Measurements from ENCODE around the gene DENND10. TPM values are rescaled to one million over a fixed set of nuclear protein-coding genes. Genes with fewer than 3 reads are reported as not detected.
A peak's percentile ranks its signal among the peaks of the same experiment; 100 is the strongest.
"Not testable (repeated sequence)": the region's sequence is repeated elsewhere in the genome, so short reads cannot be mapped to it uniquely, and the experiment has no call there.

Gene DENND10
- total RNA-seq, 3 donors from 2014 or later = 12.7 to 15.3 (median 13.8) TPM

DNA sequence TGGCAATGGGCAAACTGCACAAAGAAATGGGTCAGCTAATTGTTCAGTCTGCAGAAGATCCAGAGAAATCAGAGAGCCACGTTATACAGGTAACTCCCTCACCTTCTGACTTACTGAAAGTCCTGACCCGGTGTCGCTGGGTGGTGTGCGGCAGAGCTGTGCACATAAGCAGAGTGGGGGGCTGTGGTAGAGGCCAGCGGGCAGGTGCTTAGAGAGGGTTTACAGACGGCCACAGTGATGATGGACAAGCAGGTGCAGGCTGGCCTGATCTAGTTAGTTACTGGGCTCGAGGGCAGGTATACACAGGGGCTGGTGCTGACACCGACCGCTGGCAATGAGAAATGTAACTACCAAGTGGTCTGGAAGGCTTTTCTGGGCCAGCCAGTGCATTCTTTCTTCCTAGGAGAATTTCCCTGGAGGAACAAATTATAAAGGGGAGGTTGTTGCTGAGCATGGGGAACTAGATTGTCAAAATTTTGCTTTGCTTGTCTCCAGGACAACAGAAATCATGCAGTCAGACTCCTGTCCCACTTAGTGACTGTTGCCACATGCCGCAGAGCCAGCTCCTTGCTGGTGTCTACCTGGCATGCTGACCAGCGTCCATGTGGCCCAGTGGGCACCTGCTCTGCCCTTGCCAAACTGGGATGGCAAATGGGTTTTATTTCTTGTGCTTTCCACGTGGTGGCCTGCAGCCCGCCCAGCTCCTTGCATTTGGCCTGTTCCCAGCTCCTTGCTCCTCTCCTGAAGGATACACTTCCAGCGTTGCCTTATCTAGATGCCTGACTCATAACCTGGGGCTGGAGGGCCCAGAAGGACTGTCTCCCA is 28.8 kb downstream of the DENND10 start:
- no peak for ATAC-seq
- peak overlapping the region; percentile 81 for H3K4me3 Mint-ChIP-seq

DNA sequence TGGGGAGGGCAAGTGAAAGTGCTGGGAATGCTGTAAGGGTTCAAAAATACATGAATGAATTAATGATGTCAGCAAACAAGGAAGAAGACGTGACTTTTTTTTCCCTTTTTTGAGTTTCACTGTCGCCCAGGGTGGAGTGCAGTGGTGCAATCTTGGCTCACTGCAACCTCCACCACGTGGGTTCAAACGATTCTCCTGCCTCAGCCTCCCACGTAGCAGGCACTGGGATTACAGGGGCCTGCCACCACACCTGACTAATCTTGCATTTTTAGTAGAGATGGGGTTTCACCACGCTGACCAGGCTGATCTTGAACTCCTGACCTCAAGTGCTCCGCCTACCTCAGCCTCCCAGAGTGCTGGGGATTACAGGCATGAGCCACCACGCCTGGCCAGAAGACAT is 30.0 kb downstream of the DENND10 start:
- H3K4me3 Mint-ChIP-seq = no peak overlapping the region
- DNase-seq (no peak), ATAC-seq (no peak)
- peaks cover 45% of the 10 kb centered on the region for H3K4me1 Mint-ChIP-seq (ENCODE audit: low read depth)
- H3K36me3 Mint-ChIP-seq (ENCODE audit: insufficient read depth) = peaks cover 33% of the 10 kb centered on the region
- no peaks in the 10 kb centered on the region for H3K27me3 Mint-ChIP-seq (ENCODE audit: low read depth)
- no peaks in the 10 kb centered on the region for H3K9me3 Mint-ChIP-seq

More for the DNA sequence above, 28.8 kb downstream of the DENND10 start:
- Mint-ChIP-seq H3K27me3 (ENCODE audit: low read depth) (no peaks in the 10 kb centered on the region), H3K9me3 (no peaks in the 10 kb centered on the region), H3K4me1 (ENCODE audit: low read depth) (peaks cover 45% of the 10 kb centered on the region), H3K36me3 (ENCODE audit: insufficient read depth) (peaks cover 35% of the 10 kb centered on the region)
- no peak for DNase-seq

DNA sequence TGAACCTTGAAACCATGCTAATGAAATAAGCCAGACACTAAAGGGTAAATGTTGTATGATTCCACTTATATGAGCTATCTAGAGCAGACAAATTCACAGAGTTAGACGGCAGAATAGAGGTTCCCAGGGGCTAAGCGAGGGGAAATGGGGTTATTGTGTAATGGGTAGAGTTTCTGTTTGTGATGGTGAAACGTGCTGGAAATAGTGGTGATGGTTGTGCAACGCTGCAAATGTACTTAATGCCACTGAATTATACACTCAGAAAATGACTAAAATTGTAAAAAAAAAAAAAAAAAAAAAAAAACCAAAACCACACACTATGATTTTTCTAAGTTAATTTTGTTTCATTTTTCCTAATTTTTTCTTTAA is 31.6 kb downstream of the DENND10 start:
- H3K9me3 Mint-ChIP-seq = no peaks in the 10 kb centered on the region
- no peak for ATAC-seq
- peaks cover 38% of the 10 kb centered on the region for H3K4me1 Mint-ChIP-seq (ENCODE audit: low read depth)
- DNase-seq = no peak
- peaks cover 26% of the 10 kb centered on the region for H3K36me3 Mint-ChIP-seq (ENCODE audit: insufficient read depth)
- H3K4me3 Mint-ChIP-seq = no peak overlapping the region
- no peaks in the 10 kb centered on the region for H3K27me3 Mint-ChIP-seq (ENCODE audit: low read depth)

DNA sequence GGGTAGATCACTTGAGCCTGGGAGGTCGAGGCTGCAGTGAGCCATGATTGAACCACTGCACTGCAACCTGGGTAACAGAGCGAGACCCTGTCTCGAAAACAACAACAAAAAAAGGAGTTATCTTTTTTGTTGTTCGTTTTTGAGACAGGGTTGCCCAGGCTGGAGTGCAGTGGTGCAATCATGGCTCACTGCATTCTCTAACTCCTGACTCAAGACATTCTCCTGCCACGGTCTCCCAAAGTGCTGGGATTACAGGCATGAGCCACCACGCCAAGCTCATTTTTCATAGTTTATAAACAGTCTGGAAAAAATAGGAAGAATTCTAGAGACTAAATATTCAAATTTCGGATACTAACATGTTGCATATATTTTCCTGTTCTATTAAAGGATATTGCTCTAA is 32.2 kb downstream of the DENND10 start:
- ATAC-seq (no peak), DNase-seq (no peak)
- Mint-ChIP-seq H3K4me3 (no peak overlapping the region), H3K27me3 (ENCODE audit: low read depth) (no peaks in the 10 kb centered on the region), H3K36me3 (ENCODE audit: insufficient read depth) (peaks cover 21% of the 10 kb centered on the region), H3K4me1 (ENCODE audit: low read depth) (peaks cover 32% of the 10 kb centered on the region), H3K9me3 (no peaks in the 10 kb centered on the region)

DNA sequence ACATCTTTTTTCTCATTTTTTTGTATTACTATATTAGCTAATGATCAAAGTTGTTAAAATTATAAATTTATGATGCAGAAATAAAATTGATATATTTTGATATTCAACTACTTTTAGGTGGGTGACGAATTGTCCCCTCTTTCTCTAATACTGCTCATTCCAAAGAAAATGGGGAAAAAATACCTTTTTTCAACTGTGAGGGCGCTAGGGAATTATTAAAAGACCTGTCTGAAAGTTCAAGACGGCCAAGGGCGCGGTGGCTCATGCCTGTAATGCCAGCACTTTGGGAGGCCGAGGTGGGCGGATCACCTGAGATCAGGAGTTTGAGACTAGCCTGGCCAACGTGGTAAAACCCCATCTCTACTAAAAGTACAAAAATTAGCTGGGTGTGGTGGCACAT is 34.0 kb downstream of the DENND10 start:
- not testable (repeated sequence) for H3K27me3 Mint-ChIP-seq (ENCODE audit: low read depth); ATAC-seq; H3K4me3 Mint-ChIP-seq; DNase-seq; H3K9me3 Mint-ChIP-seq
- H3K36me3 Mint-ChIP-seq (ENCODE audit: insufficient read depth) = peaks cover 17% of the 10 kb centered on the region
- H3K4me1 Mint-ChIP-seq (ENCODE audit: low read depth) = peaks cover 17% of the 10 kb centered on the region

DNA sequence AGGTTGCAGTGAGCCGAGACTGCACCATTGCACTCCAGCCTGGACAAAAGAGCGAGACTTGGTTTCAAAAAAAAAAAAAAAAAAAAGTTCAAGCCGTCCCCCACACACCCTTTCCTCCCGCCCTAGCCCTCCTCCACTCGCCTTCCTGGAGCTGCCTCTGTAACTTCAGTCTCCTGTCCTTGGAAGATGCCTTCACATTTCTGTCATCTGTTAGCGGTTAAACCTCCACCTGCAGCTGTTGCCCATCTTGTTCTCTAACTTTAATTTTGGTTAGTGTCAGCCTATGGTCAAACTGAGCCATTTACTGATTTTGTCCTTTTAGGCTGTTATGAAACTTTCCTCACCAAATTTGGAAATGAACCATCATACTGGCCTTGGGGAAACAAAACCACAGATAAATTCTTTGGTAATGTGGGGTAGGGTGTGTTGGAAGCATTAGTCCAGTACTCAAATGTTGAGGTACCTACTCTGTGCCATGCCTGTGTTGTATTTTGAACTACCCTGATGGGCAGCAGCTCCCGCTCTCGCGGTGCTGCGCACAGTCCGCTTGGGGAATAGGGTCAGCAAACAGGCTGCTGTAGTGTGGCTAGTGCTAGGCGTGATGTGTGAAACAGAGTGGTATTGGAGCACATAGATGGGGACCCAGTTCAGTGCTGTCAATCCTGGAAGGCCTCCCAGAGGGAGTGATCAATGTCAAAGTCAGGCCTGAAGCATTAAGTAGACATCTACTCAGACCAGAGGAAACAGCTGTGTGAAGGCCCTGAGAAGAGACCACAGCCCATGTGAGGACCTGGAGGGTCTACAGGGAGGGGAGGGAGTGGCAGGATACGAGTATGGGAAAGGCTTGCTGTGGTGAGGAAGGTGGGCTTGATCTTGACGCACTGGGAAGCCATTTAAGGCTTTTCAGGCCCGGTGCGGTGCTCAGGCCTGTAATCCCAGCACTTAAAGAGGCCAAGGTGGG is 34.7 kb downstream of the DENND10 start:
- DNase-seq (no peak), ATAC-seq (no peak)
- Mint-ChIP-seq H3K4me1 (ENCODE audit: low read depth) (peaks cover 11% of the 10 kb centered on the region), H3K4me3 (no peak overlapping the region), H3K36me3 (ENCODE audit: insufficient read depth) (peaks cover 19% of the 10 kb centered on the region), H3K9me3 (no peaks in the 10 kb centered on the region), H3K27me3 (ENCODE audit: low read depth) (no peaks in the 10 kb centered on the region)

DNA sequence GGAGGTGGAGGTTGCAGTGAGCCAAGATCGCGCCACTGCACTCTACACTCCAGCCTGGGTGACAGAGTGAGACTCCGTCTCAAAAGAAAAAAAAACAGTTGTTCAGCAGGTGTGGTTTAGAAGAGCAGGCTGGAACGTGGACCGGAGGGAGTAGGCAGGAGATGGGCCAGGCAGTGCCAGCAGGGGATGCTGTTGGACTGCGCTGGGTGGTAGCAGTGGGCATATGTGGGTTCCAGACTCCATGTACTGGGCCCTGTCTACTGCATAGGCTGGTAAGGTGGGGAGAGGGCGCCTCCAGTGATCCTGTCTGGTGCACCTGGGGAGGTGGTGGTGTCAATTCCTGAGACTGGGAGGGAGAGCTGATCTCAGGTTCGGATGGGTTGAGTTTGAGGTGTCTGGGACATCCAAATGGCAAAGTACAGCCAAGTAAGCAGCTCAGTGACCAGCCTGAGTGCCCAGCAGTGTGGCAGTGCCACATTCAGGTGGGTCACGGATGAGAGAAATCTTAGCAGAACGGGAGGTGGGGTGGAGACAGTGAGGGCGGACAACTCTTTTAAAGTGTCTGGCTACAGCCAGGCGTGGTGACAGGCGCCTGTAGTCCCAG is 35.7 kb downstream of the DENND10 start:
- ATAC-seq (peak; percentile 51 to 71), DNase-seq (peak; percentile 51)
- H3K4me1 Mint-ChIP-seq (ENCODE audit: low read depth) = peaks cover 6% of the 10 kb centered on the region
- no peaks in the 10 kb centered on the region for H3K9me3 Mint-ChIP-seq
- peaks cover 19% of the 10 kb centered on the region for H3K36me3 Mint-ChIP-seq (ENCODE audit: insufficient read depth)
- H3K4me3 Mint-ChIP-seq = no peak overlapping the region
- no peaks in the 10 kb centered on the region for H3K27me3 Mint-ChIP-seq (ENCODE audit: low read depth)

DNA sequence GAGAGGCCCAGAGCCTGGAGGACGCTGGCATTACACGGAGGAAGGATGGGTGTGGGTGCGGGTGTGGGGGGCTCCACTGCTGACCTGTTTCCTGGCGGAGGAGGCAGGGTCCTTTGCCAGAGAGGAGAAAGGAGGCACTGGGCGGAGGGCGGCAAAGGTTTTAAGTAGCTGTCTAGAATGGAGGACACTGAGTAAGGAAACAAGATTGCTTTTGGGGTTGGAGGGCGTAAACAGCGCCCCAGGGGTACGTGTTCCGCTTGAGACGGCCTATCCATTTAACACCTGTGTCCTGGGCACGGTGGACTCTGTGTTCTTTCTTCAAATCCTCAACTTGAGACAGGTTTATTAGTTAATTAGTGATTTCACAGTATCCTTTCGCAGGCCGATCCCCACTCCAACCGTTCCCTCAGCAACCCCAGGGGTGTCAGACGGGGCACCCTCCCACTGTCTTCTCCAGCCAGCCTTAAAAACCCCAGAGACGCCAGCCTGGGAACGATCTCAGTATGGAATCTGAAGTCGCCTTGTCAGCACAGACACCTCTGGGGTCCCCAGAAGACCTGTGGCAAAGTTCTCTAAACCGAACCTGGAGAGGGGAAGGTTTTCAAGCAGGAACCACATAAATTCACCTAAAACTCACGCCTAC is 36.8 kb downstream of the DENND10 start:
- no peak for DNase-seq
- ATAC-seq = no peak
- H3K27me3 Mint-ChIP-seq (ENCODE audit: low read depth) = no peaks in the 10 kb centered on the region
- no peak overlapping the region for H3K4me3 Mint-ChIP-seq
- H3K4me1 Mint-ChIP-seq (ENCODE audit: low read depth) = no peaks in the 10 kb centered on the region
- H3K9me3 Mint-ChIP-seq = no peaks in the 10 kb centered on the region
- H3K36me3 Mint-ChIP-seq (ENCODE audit: insufficient read depth) = peaks cover 16% of the 10 kb centered on the region

DNA sequence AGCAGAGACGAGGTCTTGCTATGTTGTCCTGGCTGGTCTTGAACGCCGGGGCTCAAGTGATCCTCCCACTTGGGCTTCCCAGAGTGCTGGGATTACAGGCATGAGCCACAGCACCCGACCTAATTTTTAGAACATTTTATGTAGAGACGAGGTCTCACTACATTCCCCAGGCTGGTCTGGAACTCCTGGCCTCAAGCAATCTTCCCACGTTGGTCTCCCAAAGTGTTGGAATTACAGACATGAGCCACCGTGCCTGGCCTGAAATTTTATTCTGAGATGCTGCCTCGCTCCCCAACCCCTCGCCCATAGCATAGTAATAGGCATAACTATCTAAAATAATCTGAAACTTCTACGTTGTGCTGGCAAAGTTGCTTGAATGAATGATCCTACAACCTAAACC is 39.7 kb downstream of the DENND10 start:
- H3K27me3 Mint-ChIP-seq (ENCODE audit: low read depth) = no peaks in the 10 kb centered on the region
- no peak for ATAC-seq
- H3K4me1 Mint-ChIP-seq (ENCODE audit: low read depth) = no peaks in the 10 kb centered on the region
- peaks cover 14% of the 10 kb centered on the region for H3K36me3 Mint-ChIP-seq (ENCODE audit: insufficient read depth)
- H3K9me3 Mint-ChIP-seq = no peaks in the 10 kb centered on the region
- H3K4me3 Mint-ChIP-seq = no peak overlapping the region
- no peak for DNase-seq

DNA sequence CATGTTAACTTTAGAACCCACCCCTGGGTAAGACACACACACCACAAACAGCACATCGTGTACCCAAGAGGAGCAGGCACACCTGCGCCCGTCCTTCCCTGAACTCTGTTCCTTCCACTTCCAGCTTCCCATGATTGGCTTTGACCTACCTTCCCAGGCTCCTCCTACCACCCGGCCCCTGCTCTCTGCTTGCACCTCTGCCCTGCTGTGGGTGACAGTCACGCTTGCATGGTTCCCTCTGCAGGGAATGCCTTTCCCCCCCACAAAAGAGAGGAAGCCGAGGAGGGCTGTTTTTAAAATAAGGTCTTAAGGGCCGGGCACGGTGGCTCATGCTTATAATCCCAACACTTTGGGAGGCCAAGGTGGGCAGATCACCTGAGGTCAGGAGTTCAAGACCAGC is 45.2 kb downstream of the DENND10 start:
- Mint-ChIP-seq H3K9me3 (no peaks in the 10 kb centered on the region), H3K36me3 (ENCODE audit: insufficient read depth) (peaks cover 19% of the 10 kb centered on the region), H3K27me3 (ENCODE audit: low read depth) (no peaks in the 10 kb centered on the region), H3K4me3 (no peak overlapping the region), H3K4me1 (ENCODE audit: low read depth) (no peaks in the 10 kb centered on the region)
- ATAC-seq (no peak), DNase-seq (no peak)

DNA sequence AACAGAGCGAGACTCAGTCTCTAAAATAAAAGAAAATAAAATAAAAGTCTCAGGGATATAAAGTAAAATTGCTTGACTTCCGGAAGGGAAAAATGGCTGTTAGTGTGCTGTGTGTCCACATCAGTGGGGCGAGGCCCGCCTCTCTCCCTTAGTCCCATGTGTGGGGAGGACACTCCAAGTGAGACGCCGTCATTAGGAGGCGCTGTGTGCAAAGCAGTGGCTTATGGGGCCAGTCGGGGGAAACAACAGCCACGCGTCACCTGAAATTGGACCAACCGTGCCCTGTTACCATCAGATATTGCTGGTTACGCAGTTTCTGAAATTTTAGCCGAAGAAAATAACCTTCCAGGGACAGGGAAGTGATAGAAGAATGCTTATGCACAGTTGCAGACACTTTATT is 45.8 kb downstream of the DENND10 start:
- Mint-ChIP-seq H3K4me1 (ENCODE audit: low read depth) (no peaks in the 10 kb centered on the region), H3K27me3 (ENCODE audit: low read depth) (no peaks in the 10 kb centered on the region), H3K36me3 (ENCODE audit: insufficient read depth) (peaks cover 19% of the 10 kb centered on the region), H3K4me3 (no peak overlapping the region), H3K9me3 (no peaks in the 10 kb centered on the region)
- ATAC-seq = no peak
- DNase-seq = no peak

DNA sequence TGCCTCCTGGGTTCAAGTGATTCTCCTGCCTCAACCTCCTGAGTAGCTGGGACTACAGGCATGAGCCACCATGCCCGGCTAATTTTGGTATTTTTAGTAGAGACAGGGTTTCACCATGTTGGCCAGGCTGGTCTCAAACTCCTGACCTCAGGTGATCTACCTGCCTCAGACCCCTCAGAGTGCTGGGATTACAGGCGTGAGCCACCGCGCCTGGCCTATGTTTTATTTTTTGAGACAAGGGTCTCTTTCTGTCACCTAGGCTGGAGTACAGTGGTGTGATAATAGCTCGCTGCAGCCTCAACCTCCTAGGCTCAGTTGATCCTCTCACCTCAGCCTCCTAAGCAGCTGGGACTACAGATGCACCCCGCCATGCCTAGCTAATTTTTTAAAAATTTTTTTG is 47.7 kb downstream of the DENND10 start:
- not testable (repeated sequence) for DNase-seq; H3K4me1 Mint-ChIP-seq (ENCODE audit: low read depth); H3K4me3 Mint-ChIP-seq; ATAC-seq; H3K27me3 Mint-ChIP-seq (ENCODE audit: low read depth); H3K9me3 Mint-ChIP-seq
- H3K36me3 Mint-ChIP-seq (ENCODE audit: insufficient read depth) = peaks cover 32% of the 10 kb centered on the region

DNA sequence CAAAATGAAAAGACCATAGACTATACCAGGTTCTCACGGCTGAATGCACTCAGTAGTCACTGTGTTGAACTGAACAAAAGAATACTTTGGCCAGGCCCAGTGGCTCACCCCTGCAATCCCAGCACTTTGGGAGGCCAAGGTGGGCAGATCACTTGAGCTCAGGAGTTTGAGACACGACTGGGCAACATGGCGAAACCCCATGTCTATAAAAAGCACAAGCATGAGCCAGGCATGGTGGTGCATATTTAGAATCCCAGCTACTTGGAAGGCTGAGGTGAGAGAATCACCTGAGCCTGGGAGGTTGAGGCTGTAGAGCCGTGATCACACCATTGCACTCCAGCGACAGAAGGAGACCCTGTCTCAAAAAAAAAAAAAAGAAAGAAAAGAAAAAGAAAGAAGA is 49.1 kb downstream of the DENND10 start:
- H3K36me3 Mint-ChIP-seq (ENCODE audit: insufficient read depth) = peaks cover 40% of the 10 kb centered on the region
- no peaks in the 10 kb centered on the region for H3K9me3 Mint-ChIP-seq
- H3K27me3 Mint-ChIP-seq (ENCODE audit: low read depth) = no peaks in the 10 kb centered on the region
- no peak for ATAC-seq
- no peak overlapping the region for H3K4me3 Mint-ChIP-seq
- no peak for DNase-seq
- H3K4me1 Mint-ChIP-seq (ENCODE audit: low read depth) = no peaks in the 10 kb centered on the region

DNA sequence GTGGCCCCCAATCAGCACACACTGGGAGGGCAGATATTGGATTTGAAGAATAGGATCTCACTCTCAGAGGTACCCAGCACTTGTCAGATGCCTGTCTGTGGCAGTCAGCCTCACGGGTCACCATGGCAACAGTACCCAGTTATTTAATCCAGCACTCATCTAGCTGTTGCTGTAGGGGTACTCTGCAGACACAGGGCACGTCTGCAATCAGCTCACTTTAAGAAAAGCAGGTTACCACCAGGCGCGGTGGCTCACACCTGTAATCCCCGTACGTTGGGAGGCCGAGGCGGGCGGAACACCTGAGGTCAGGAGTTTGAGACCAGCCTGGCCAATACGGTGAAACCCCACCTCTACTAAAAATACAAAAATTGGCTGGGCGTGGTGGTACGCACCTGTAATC is 49.7 kb downstream of the DENND10 start:
- Mint-ChIP-seq H3K9me3 (no peaks in the 10 kb centered on the region), H3K36me3 (ENCODE audit: insufficient read depth) (peaks cover 42% of the 10 kb centered on the region), H3K4me3 (no peak overlapping the region)

More for the DNA sequence above, 49.7 kb downstream of the DENND10 start:
- no peaks in the 10 kb centered on the region for H3K27me3 Mint-ChIP-seq (ENCODE audit: low read depth)
- DNase-seq (no peak), ATAC-seq (no peak)
- no peaks in the 10 kb centered on the region for H3K4me1 Mint-ChIP-seq (ENCODE audit: low read depth)
